Stimulated activated CD8-positive, alpha-beta memory T cell treated with anti-CD3 and anti-CD28 coated beads, Interleukin-2, amount 100 ng/mL, for 1 hour (primary cell): ENCODE results near the gene HOXD11.

Experiments used
- DNase-seq, 2 donors: peaks; one replicate each; pipeline ENCODE4 v3.0.0-alpha.2; 2020; ENCODE audit warnings: low read depth in 2 of 2

The HOXD11 gene

GRCh38 chr2:176106581-176107539, at the start of gene HOXD11:
TSS of gene HOXD11 (plus strand) at chr2:176107280. CDS start at chr2:176107356, 76 bp downstream.
- no peak for DNase-seq

GRCh38 chr2:176063958-176064357, 43.1 kb upstream of the HOXD11 start:
- no peak for DNase-seq

- DNase-seq, result no peak
These were observed 40.2 kb upstream of the HOXD11 start for GRCh38 chr2:176066645-176067588.

- no peak for DNase-seq
These were observed 39.3 kb upstream of the HOXD11 start for GRCh38 chr2:176067589-176068418.

GRCh38 chr2:176068419-176068832, 38.7 kb upstream of the HOXD11 start:
- DNase-seq, result no peak

GRCh38 chr2:176071330-176072291, 35.5 kb upstream of the HOXD11 start:
- no peak for DNase-seq

GRCh38 chr2:176072292-176072669, 34.8 kb upstream of the HOXD11 start:
- DNase-seq, result no peak

- DNase-seq, result no peak
These were observed 33.9 kb upstream of the HOXD11 start for GRCh38 chr2:176072951-176073904.

- no peak for DNase-seq
These were observed 32.1 kb upstream of the HOXD11 start for GRCh38 chr2:176074919-176075425.

GRCh38 chr2:176075481-176075880, 31.6 kb upstream of the HOXD11 start:
- no peak for DNase-seq

- DNase-seq, result no peak
These were observed 31.0 kb upstream of the HOXD11 start for GRCh38 chr2:176076063-176076462.

- DNase-seq, result no peak
These were observed 30.3 kb upstream of the HOXD11 start for GRCh38 chr2:176076796-176077195.

GRCh38 chr2:176078541-176079284, 28.4 kb upstream of the HOXD11 start:
- DNase-seq, result no peak

GRCh38 chr2:176079285-176079830, 27.7 kb upstream of the HOXD11 start:
- no peak for DNase-seq

- no peak for DNase-seq
These were observed 27.1 kb upstream of the HOXD11 start for GRCh38 chr2:176079831-176080539.

- DNase-seq, result no peak
These were observed 26.3 kb upstream of the HOXD11 start for GRCh38 chr2:176080540-176081375.
